HepG2 (cell line): ENCODE results near the gene CRTC2. TPM values are rescaled to one million over a fixed set of nuclear protein-coding genes. Genes with fewer than 3 reads are reported as not detected.

Experiments
- CBFB ChIP-seq: sonication (generic); formaldehyde crosslinking; IDR thresholded peaks from 2 replicates; pipeline ENCODE4 v1.4.0; 2020; ENCODE audit warnings: missing genetic modification reagents
- FOXA1 ChIP-seq, 2 experiments: fragments of 450-650 bp in 1 of 2; sonication (generic) in 1 of 2; formaldehyde crosslinking in 1 of 2; IDR thresholded peaks; 2 replicates each; pipeline versions ENCODE4 v1.4.0 to v1.6.1; 2016 to 2020; ENCODE audit warnings: missing genetic modification reagents in 1 of 2
- MED13 ChIP-seq: sonication (generic); formaldehyde crosslinking; IDR thresholded peaks from 2 replicates; pipeline ENCODE4 v1.5.0; 2020; ENCODE audit warnings: missing genetic modification reagents
- MLLT10 ChIP-seq: sonication (generic); formaldehyde crosslinking; IDR thresholded peaks from 2 replicates; pipeline ENCODE4 v1.4.0; 2020; ENCODE audit warnings: missing genetic modification reagents
- MTF2 ChIP-seq: sonication (generic); formaldehyde crosslinking; IDR thresholded peaks from 2 replicates; pipeline ENCODE4 v1.5.0; 2020; ENCODE audit warnings: missing genetic modification reagents, borderline replicate concordance
- NFYC ChIP-seq: IDR thresholded peaks from 2 replicates; pipeline ENCODE4 v1.6.1; 2016; ENCODE audit warnings: missing genetic modification reagents, missing compliant biosample characterization
- PHB2 ChIP-seq: fragments of 450-650 bp; IDR thresholded peaks from 2 replicates; pipeline ENCODE4 v1.6.1; 2018; ENCODE audit not compliant: partially characterized antibody
- SETDB1 ChIP-seq: sonication (generic); formaldehyde crosslinking; IDR thresholded peaks from 2 replicates; pipeline ENCODE4 v1.5.1; 2020; ENCODE audit warnings: missing genetic modification reagents, mild to moderate bottlenecking, borderline replicate concordance
- SIX4 ChIP-seq: sonication (generic); formaldehyde crosslinking; IDR thresholded peaks from 2 replicates; pipeline ENCODE4 v1.4.0; 2020; ENCODE audit warnings: missing genetic modification reagents
- SOX6 ChIP-seq, 2 experiments: fragments of 450-650 bp in 1 of 2; sonication (generic) in 1 of 2; formaldehyde crosslinking in 1 of 2; IDR thresholded peaks; 2 replicates each; pipeline versions ENCODE4 v1.4.0 to v1.6.1; 2017 to 2020; ENCODE audit warnings: antibody characterized with exemption in 1 of 2, mild to moderate bottlenecking in 1 of 2, missing genetic modification reagents in 1 of 2
- ZFP37 ChIP-seq: sonication (generic); formaldehyde crosslinking; IDR thresholded peaks from 2 replicates; pipeline ENCODE4 v1.4.0; 2020; ENCODE audit warnings: missing genetic modification reagents, borderline replicate concordance
- ZNF256 ChIP-seq: sonication (generic); formaldehyde crosslinking; conservative IDR thresholded peaks from 2 replicates; pipeline ENCODE4 v1.4.0; 2020; ENCODE audit warnings: missing genetic modification reagents
- ZNF33A ChIP-seq: sonication (generic); formaldehyde crosslinking; IDR thresholded peaks from 2 replicates; pipeline ENCODE4 v1.5.1; 2020; ENCODE audit warnings: missing genetic modification reagents, mild to moderate bottlenecking, moderate library complexity, borderline replicate concordance
- ZNF530 ChIP-seq: sonication (generic); formaldehyde crosslinking; IDR thresholded peaks from 2 replicates; pipeline ENCODE4 v1.5.0; 2020; ENCODE audit warnings: low read depth, mild to moderate bottlenecking, missing genetic modification reagents
- ZNF570 ChIP-seq: sonication (generic); formaldehyde crosslinking; IDR thresholded peaks from 2 replicates; pipeline ENCODE4 v1.4.0; 2020; ENCODE audit warnings: mild to moderate bottlenecking, missing genetic modification reagents, borderline replicate concordance
- ZNF672 ChIP-seq: sonication (generic); formaldehyde crosslinking; IDR thresholded peaks from 2 replicates; pipeline ENCODE4 v1.8.1; 2022; ENCODE audit warnings: missing genetic modification reagents
- ZSCAN30 ChIP-seq: sonication (generic); formaldehyde crosslinking; IDR thresholded peaks from 2 replicates; pipeline ENCODE4 v1.5.0; 2020; ENCODE audit warnings: mild to moderate bottlenecking, missing genetic modification reagents
- polyA plus RNA-seq, 8 experiments: library from polyadenylated mRNA; depleted of rRNA in 3 of 8; stranded (reverse) in 7 of 8; unstranded in 1 of 8; fragments of >200 nt; fragmentation: Illumina TruSeq in 4 of 8; extraction: Trizol in 4 of 8; gene quantifications; 2 replicates each; pipeline versions ENCODE4 v1.2.1 to v1.2.3, GENCODE V29; 2011 to 2016; ENCODE audit warnings: low read depth in 4 of 8, missing spikeins in 1 of 8, mixed read lengths in 1 of 8; ENCODE audit not compliant: insufficient read depth in 1 of 8
- total RNA-seq, 5 experiments: library from RNA; depleted of rRNA; stranded (reverse); fragments of >200 nt; fragmentation: Illumina TruSeq; extraction: Trizol; gene quantifications; 2 replicates each; pipeline ENCODE4 v1.2.3, GENCODE V29; 2016; ENCODE audit warnings: low read depth in 1 of 5
- TF ChIP-seq, protein P1 (sequence below): sonication (generic); formaldehyde crosslinking; IDR thresholded peaks from 2 replicates; pipeline ENCODE4 v1.8.0; 2023; ENCODE audit warnings: mild to moderate bottlenecking, missing genetic modification reagents
- TF ChIP-seq, protein P2 (sequence below): sonication (generic); formaldehyde crosslinking; conservative IDR thresholded peaks from 2 replicates; pipeline ENCODE4 v1.4.0; 2020; ENCODE audit warnings: missing genetic modification reagents
- TF ChIP-seq, protein P3 (sequence below): sonication (generic); formaldehyde crosslinking; IDR thresholded peaks from 2 replicates; pipeline ENCODE4 v1.4.0; 2020; ENCODE audit warnings: missing genetic modification reagents

CRTC2 gene
- total and polyA plus RNA-seq, 2 of the 13 experiments (the other 11 are each of a cell fraction or from before 2014, with no cell fraction given), result 6.1 to 26.7 TPM

DNA sequence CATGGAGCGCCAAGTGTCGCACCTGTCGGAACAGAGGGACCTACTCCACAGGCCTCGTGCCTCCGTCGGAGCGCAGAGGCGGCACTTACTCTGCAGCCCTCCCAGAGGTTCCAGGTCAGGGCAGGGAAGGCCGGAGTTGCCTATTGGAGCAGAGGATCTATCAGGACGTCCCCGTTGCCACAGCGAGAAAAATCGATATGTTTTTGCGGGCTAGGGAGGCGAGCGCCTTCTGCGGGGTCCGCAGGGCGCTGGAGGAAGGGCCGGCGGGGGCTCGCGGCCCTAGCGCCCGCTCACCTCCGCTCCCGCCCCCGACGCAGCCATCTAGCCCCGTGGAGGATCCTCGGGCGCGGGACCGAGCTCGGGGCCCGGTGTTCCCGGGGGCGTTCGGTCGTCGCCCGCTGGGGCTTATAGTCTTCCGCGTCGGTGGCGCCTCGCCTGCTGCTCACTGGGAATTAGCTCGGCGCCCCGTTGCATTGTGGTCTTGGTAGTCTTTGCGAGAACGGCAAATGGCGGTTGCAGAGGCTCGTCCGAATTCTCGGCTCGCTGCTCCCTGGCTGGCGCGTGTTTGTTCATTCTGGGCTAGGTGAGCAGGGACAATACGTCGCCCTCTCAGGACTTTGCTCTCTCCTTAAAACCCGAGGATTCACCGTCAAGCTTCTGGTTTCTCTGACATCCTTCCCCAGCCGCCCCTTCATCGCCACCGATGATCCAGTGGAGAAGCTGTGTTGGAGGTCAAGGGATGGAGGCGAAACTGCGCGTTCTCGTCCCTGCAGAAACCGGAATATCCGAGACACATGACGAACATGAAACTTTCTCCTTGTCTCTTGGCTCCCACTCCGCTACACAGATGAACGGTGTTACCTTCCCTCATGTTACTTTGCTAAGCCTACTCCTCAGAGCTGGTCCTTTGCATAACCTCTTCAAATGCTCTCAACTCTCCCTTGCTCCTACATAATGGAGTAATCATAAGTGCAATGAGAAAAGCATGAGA, 19.1 kb upstream of the CRTC2 start, which contains the start of gene JTB (continued):
- TF ChIP-seq, protein P1, sequence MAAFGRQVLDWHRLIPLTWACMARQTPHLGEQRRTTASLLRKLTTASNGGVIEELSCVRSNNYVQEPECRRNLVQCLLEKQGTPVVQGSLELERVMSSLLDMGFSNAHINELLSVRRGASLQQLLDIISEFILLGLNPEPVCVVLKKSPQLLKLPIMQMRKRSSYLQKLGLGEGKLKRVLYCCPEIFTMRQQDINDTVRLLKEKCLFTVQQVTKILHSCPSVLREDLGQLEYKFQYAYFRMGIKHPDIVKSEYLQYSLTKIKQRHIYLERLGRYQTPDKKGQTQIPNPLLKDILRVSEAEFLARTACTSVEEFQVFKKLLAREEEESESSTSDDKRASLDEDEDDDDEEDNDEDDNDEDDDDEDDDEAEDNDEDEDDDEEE (CRISPR knock-in tag), result no peak
- no peak for TF ChIP-seq ZNF570 (CRISPR knock-in tag)
- TF ChIP-seq ZNF33A (CRISPR knock-in tag), result 0 out of 2 replicates have a peak, but pooled peaks have one; percentile 72
- TF ChIP-seq PHB2, result no peak
- no peak for TF ChIP-seq FOXA1 (IDR thresholded peaks at IDR 0.05)
- no peak; the same call in 1 of the 2 replicates for TF ChIP-seq FOXA1 (CRISPR knock-in tag; IDR thresholded peaks at IDR 0.05)
- TF ChIP-seq ZFP37 (CRISPR knock-in tag), result peak; percentile 1; the same call in 1 of the 2 replicates
- TF ChIP-seq SOX6 (IDR thresholded peaks at IDR 0.05), result no peak
- peak; percentile 30; the same call in 1 of the 2 replicates for TF ChIP-seq SOX6 (CRISPR knock-in tag; IDR thresholded peaks at IDR 0.05)
- peak; percentile 60 for TF ChIP-seq NFYC
- 0 out of 2 replicates have a peak, but pooled peaks have one; percentile 1 for TF ChIP-seq SIX4
- TF ChIP-seq MTF2 (CRISPR knock-in tag), result no peak
- peak; percentile 85; the same call in 1 of the 2 replicates for TF ChIP-seq ZNF256 (CRISPR knock-in tag)
- TF ChIP-seq, protein P2, sequence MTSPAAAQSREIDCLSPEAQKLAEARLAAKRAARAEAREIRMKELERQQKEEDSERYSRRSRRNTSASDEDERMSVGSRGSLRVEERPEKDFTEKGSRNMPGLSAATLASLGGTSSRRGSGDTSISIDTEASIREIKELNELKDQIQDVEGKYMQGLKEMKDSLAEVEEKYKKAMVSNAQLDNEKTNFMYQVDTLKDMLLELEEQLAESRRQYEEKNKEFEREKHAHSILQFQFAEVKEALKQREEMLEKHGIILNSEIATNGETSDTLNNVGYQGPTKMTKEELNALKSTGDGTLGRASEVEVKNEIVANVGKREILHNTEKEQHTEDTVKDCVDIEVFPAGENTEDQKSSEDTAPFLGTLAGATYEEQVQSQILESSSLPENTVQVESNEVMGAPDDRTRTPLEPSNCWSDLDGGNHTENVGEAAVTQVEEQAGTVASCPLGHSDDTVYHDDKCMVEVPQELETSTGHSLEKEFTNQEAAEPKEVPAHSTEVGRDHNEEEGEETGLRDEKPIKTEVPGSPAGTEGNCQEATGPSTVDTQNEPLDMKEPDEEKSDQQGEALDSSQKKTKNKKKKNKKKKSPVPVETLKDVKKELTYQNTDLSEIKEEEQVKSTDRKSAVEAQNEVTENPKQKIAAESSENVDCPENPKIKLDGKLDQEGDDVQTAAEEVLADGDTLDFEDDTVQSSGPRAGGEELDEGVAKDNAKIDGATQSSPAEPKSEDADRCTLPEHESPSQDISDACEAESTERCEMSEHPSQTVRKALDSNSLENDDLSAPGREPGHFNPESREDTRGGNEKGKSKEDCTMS (CRISPR knock-in tag), result no peak
- TF ChIP-seq ZNF530 (CRISPR knock-in tag), result no peak
- TF ChIP-seq SETDB1 (CRISPR knock-in tag), result no peak
- TF ChIP-seq MLLT10 (CRISPR knock-in tag), result no peak
- peak; percentile 64 for TF ChIP-seq CBFB (CRISPR knock-in tag)
- no peak for TF ChIP-seq MED13 (CRISPR knock-in tag)
- TF ChIP-seq ZNF672 (CRISPR knock-in tag), result no peak
- TF ChIP-seq, protein P3, sequence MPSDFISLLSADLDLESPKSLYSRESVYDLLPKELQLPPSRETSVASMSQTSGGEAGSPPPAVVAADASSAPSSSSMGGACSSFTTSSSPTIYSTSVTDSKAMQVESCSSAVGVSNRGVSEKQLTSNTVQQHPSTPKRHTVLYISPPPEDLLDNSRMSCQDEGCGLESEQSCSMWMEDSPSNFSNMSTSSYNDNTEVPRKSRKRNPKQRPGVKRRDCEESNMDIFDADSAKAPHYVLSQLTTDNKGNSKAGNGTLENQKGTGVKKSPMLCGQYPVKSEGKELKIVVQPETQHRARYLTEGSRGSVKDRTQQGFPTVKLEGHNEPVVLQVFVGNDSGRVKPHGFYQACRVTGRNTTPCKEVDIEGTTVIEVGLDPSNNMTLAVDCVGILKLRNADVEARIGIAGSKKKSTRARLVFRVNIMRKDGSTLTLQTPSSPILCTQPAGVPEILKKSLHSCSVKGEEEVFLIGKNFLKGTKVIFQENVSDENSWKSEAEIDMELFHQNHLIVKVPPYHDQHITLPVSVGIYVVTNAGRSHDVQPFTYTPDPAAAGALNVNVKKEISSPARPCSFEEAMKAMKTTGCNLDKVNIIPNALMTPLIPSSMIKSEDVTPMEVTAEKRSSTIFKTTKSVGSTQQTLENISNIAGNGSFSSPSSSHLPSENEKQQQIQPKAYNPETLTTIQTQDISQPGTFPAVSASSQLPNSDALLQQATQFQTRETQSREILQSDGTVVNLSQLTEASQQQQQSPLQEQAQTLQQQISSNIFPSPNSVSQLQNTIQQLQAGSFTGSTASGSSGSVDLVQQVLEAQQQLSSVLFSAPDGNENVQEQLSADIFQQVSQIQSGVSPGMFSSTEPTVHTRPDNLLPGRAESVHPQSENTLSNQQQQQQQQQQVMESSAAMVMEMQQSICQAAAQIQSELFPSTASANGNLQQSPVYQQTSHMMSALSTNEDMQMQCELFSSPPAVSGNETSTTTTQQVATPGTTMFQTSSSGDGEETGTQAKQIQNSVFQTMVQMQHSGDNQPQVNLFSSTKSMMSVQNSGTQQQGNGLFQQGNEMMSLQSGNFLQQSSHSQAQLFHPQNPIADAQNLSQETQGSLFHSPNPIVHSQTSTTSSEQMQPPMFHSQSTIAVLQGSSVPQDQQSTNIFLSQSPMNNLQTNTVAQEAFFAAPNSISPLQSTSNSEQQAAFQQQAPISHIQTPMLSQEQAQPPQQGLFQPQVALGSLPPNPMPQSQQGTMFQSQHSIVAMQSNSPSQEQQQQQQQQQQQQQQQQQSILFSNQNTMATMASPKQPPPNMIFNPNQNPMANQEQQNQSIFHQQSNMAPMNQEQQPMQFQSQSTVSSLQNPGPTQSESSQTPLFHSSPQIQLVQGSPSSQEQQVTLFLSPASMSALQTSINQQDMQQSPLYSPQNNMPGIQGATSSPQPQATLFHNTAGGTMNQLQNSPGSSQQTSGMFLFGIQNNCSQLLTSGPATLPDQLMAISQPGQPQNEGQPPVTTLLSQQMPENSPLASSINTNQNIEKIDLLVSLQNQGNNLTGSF (CRISPR knock-in tag), result no peak
- TF ChIP-seq ZSCAN30 (CRISPR knock-in tag), result no peak
